ENCODE measurements around the gene ABHD8.

DNA sequence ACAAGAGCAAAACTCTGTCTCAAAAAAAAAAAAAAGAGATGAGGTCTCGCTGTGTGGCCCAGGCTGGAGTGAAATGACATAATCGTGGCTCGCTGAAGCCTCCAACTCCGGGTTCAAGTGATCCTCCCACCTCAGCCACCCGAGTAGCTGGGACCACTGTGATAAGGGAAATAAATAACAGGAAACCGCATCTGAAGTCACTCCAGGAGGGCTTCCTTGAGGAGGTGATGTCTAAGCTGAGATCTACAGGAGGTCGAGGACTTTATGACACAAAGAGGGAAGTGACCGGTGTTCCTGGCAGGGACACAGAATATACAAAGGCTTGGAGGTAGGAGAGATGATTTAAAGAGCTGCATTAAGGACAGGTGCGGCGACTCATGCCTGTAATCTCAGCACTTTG lies 48.6 kb downstream of the ABHD8 start:
- TF ChIP-seq POLR2A (IDR thresholded peaks at IDR 0.05) (no peak), CTCF (IDR thresholded peaks at IDR 0.05) (no peak)

All from adrenal gland (tissue), 5 donors.